ENCODE measurements around the gene GRAMD1A. TPM values are rescaled to one million over a fixed set of nuclear protein-coding genes. Genes with fewer than 3 reads are reported as not detected.
"Not testable (repeated sequence)": the region's sequence is repeated elsewhere in the genome, so short reads cannot be mapped to it uniquely, and the experiment has no call there.

The GRAMD1A gene
- total RNA-seq, 1 donor from 2014 or later: 32.9 TPM

- DNase-seq (ENCODE audit: low read depth in 2 of 2): no peak
Observed at GRCh38 chr19:35034588-35035382, 34.7 kb downstream of the GRAMD1A start.

DNA sequence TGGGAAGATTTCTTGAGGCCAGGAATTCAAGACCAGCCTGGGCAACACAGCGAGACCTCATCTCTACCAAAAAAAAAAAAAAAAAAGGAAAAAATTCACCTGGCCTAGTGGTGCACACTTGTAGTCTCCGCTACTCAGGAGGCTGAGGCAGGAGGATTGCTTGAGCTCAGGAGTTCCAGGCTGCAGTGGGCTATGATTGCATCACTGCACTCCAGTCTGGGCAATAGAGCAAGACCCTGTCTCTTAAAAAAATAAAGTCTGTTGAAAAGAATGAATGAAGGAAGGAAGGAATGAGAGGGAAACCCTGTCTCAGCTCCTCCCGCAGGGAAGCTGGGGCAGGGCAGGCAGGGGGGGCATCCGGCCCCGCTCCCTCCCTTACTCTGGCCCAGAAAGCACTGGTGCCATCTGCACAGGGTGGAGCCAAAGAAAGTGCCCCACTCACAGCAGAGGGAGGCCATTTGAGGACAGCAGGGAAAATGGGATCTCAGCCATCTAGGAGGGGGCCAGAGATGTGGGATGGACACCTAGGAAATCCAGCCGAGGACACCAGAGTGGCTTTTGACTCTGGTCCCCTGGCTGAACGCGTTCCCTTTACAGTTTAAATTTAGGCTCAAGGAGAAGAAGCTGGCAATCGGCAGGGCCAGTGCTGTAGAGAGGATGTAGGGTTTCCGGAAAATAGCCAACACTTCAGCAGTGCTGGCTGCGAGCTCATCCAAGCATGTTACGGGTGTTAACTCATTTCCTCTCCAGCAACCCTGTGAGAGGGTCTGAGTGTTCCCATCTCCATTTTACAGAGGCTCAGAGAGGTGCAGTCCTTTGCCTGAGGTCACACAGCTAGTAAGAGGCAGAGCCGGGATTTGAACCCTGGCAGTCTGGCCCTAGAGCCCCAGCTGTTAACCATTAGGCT is 37.8 kb downstream of the GRAMD1A start:
- DNase-seq (ENCODE audit: low read depth in 2 of 2): peak; percentile 47 to 77

- peak in 1 of 2 donors; percentile 50 for DNase-seq (ENCODE audit: low read depth in 2 of 2)
Observed at GRCh38 chr19:35038623-35039512, 38.7 kb downstream of the GRAMD1A start.

- DNase-seq (ENCODE audit: low read depth in 2 of 2): no peak
Observed at GRCh38 chr19:35039881-35040825, 40.0 kb downstream of the GRAMD1A start.

GRCh38 chr19:35040826-35041547 is 40.9 kb downstream of the GRAMD1A start:
- DNase-seq (ENCODE audit: low read depth in 2 of 2): peak; percentile 18 to 85

- DNase-seq (ENCODE audit: low read depth in 2 of 2): no peak
Observed at GRCh38 chr19:35041548-35042055, 41.5 kb downstream of the GRAMD1A start, which contains the start of gene HPN. Gene HPN (plus strand): TSS chr19:35041721. CDS start chr19:35042507, 786 bp downstream.

GRCh38 chr19:35042056-35042730 is 42.1 kb downstream of the GRAMD1A start:
- no peak for DNase-seq (ENCODE audit: low read depth in 2 of 2)

- DNase-seq (ENCODE audit: low read depth in 2 of 2): no peak
Observed at GRCh38 chr19:35042954-35043604, 43.0 kb downstream of the GRAMD1A start.

- no peak for DNase-seq (ENCODE audit: low read depth in 2 of 2)
Observed at GRCh38 chr19:35043906-35044305, 43.8 kb downstream of the GRAMD1A start.

GRCh38 chr19:35044317-35045117 is 44.4 kb downstream of the GRAMD1A start:
- DNase-seq (ENCODE audit: low read depth in 2 of 2): peak; percentile 42 to 61

DNA sequence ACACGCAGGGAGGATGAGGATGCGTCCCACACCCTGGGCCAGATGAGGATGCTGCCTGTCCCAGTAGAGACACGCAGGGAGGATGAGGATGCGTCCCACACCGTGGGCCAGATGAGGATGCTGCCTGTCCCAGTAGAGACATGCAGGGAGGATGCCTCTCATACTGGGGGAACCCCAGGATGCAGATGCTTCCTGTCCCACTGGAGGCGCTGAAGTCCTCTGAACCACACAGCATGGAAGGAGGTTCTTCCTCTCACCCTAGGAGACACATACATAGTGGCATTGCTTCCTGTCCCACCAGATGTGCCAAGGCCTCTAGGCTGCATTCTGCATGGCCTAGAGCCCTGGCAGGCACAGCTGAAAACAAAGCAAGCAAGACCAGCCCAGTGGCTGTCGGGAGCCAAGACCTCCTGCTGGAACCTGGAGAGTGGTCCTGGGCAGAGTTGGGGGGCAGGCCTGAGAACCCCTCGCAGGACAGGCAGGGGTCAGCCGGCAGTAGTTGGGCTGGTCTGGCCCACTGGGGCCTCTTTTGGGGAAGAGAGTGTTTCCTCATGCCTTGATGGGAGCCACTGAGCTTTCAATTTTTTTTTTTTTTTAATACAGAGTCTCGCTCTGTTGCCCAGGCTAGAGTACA is 45.7 kb downstream of the GRAMD1A start:
- DNase-seq (ENCODE audit: low read depth in 2 of 2): peak; percentile 64 to 81

- DNase-seq (ENCODE audit: low read depth in 2 of 2): no peak
Observed at GRCh38 chr19:35046461-35046860, 46.3 kb downstream of the GRAMD1A start.

GRCh38 chr19:35048911-35049411 is 48.8 kb downstream of the GRAMD1A start:
- DNase-seq (ENCODE audit: low read depth in 2 of 2): peak in 1 of 2 donors; percentile 23

DNA sequence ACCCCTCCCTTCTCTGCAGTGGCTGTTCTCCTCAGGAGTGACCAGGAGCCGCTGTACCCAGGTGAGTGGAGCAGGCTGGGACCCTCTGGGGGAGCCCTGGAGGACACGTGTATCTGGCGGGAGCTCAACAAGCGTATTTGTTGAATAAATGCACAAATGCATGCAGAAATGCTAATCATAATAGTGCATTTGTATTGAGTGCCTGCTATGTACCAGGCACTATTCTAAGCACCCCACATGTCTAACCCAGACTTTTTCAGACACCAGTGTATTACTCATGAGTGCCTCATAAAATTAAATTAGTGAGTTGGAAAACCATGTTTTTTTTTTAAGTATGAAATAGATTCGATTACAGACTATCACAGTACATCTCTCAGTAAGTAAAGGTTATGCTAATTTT is 49.3 kb downstream of the GRAMD1A start:
- DNase-seq (ENCODE audit: low read depth in 2 of 2): no peak

GRCh38 chr19:35050662-35051061 is 50.5 kb downstream of the GRAMD1A start:
- DNase-seq (ENCODE audit: low read depth in 2 of 2): not testable (repeated sequence)

DNA sequence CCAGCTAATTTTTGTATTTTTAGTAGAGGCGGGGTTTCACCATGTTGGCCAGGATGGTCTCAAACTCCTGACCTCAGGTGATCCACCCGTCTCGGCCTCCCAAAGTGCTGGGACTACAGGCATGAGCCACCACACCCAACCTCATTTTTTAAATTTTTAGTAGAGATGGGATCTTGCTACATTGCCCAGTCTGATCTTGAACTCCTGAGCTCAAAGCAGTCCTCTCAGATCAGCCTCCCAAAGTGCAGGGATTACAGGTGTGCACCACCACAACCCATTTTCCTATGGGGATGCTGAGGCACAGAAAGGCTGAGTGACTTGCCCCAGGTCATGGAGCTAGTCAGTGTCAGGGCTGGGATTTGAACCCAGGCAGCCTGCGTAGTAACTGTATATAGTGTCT is 51.1 kb downstream of the GRAMD1A start:
- DNase-seq (ENCODE audit: low read depth in 2 of 2): not testable (repeated sequence)

DNA sequence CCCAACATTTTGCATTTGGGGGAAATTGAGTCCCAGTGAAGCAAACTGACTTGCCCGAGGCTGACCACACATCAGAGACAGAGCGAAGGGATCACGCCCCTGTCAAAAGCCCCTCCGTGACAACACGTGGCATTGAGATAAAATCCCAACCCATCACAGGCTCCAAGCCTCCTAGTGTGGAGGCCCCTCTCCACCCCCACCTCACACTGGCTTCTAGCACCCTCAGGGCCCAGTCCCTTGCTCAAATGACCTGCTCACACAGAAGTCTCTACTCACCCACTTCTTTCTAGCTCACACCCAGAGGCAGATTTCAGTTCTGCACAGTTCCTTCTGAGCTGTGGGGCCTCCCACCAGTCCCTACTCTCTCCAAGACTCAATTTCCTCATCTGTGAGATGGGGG is 51.7 kb downstream of the GRAMD1A start:
- DNase-seq (ENCODE audit: low read depth in 2 of 2): no peak

All from lung microvascular endothelial cell (primary cell).